Left renal cortex interstitium (tissue), 4 donors: ENCODE results near the gene SMARCD3. TPM values are rescaled to one million over a fixed set of nuclear protein-coding genes. Genes with fewer than 3 reads are reported as not detected.

Source experiments
- DNase-seq, 4 donors: peaks; one replicate each; pipeline ENCODE4 v3.0.0-alpha.2; 2013; ENCODE audit warnings: low read depth in 4 of 4, low spot score in 2 of 4, missing footprints in 1 of 4
- polyA plus RNA-seq, 4 donors: library from polyadenylated mRNA; unstranded; fragments of 120-200 nt; gene quantifications; one replicate each; pipeline ENCODE4 v1.2.1, GENCODE V29; 2013; ENCODE audit not compliant: insufficient read length in 4 of 4

The SMARCD3 gene
- polyA plus RNA-seq, 4 donors: 60.5 to 90.4 (median 76.0) TPM

GRCh38 chr7:151273651-151274390 lies 25.3 kb upstream of the SMARCD3 start:
- DNase-seq: no peak

- no peak for DNase-seq
Measured at GRCh38 chr7:151272877-151273276, 24.4 kb upstream of the SMARCD3 start.

- no peak for DNase-seq
Measured at GRCh38 chr7:151272405-151272804, 23.9 kb upstream of the SMARCD3 start.

- no peak for DNase-seq
Measured at GRCh38 chr7:151271699-151272355, 23.3 kb upstream of the SMARCD3 start.

- DNase-seq: no peak
Measured at GRCh38 chr7:151269511-151269910, 21.0 kb upstream of the SMARCD3 start.

DNA sequence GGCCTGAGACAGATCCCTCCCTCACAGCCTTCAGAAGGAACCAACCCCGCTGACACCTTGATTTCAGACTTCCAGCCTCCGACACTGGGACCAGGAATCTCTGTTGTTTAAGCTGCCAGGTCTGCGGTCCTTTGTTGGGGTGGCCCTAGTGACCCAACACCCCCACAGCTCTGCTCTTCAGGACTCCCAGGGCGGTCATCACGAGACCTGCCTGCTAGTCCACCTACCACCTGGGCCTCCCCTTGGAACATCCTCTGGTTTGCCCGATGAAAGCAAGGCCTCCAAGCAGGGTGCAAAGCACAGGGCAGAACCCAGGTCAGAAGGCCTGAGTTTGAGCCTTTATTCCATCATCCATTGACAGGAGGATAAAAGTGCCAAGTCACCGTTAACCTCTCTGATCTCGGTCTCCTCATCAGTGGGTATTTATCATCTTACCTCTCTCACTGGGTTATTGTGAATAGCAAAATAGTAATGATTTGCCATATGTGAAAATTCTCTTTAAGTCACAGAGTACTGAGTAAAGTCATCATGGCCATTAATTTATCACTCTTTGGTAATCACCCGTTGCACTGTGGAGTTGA lies 16.9 kb upstream of the SMARCD3 start:
- DNase-seq: no peak

DNA sequence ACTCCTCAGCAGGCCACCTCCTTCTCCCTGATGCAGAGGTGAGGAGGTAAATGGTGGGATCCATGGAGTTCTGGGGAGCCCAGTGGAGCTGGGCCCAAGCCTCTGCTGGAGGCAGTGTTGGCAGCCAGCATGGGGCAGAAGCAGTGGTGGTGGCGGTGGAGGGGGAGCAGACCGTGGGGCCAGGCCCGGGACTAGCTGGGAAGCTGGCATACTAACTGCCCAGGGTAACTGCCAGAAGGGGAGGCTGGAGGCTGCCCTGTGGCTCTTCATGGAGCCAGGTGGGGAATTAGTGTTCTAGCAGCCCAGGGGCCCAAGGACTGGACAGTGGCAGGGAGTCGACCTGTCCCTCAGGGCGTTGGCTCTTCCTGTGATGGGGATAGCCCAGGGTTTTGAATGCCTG lies 16.1 kb upstream of the SMARCD3 start:
- DNase-seq: no peak

- no peak for DNase-seq
Measured at GRCh38 chr7:151261529-151261928, 13.0 kb upstream of the SMARCD3 start.

GRCh38 chr7:151260883-151261282 lies 12.4 kb upstream of the SMARCD3 start:
- no peak for DNase-seq

DNA sequence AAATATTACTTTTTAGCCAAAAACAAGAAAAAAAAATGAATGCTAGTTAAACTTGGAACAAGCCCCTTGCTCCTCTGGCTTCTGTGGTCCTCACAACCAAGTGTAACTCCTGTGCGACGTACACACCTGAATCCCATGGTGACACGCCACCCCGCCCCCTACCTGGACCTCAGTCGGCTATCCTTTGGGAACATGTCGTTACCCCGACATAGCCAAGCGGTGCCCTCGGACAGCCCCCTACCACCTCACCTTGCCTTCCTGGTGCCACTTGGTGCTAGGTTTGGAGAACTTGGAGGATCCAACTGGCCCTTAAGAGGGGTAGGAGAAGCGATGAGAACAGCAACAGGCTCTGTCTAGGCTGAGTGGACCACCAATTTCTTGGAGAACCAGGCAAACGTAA lies 12.0 kb upstream of the SMARCD3 start:
- DNase-seq: no peak

DNA sequence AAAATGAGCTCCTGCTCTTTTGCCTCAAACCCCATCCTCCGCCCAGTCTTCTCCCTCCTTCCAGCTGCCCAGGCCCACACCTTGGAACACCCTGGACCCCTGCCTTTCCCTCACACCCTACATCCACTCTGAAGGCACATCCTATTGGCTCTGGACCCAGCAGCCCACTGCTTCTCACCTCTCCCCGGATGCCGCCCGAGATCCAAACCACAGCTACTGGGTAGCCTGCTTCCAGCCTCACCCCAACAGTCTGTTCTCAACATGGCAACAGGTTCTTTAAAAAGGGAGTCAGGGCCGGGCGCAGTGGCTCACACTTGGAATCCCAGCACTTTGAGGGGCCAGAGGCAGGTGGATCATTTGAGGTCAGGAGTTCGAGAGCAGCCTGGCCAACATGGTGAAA lies 9.5 kb upstream of the SMARCD3 start:
- no peak for DNase-seq

GRCh38 chr7:151256410-151257045 lies 8.0 kb upstream of the SMARCD3 start:
- DNase-seq: no peak

DNA sequence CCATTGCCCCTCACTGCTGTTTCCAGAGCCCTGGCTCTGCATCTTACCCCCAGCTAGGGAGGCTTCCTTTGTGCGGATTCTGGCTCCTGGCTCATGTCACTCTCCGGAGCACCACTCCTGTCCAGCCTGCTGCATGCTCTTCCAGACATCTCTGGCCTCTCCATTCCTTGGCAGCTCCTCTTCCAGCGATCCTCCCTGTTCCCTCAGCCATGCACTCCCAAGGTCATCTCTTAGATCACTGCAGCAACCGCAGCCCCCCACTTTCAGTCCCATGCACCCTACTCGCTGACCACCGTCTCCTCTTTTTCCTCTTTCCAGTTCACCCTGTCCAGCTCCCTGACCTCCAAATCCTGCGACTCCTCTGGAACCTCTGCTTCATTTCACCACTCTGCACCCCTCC lies 6.9 kb upstream of the SMARCD3 start:
- no peak for DNase-seq

GRCh38 chr7:151254851-151255250 lies 6.4 kb upstream of the SMARCD3 start:
- DNase-seq: no peak

GRCh38 chr7:151254316-151254715 lies 5.8 kb upstream of the SMARCD3 start:
- DNase-seq: no peak

GRCh38 chr7:151252961-151253711 lies 4.6 kb upstream of the SMARCD3 start:
- no peak for DNase-seq

- DNase-seq: no peak
Measured at GRCh38 chr7:151252561-151252835, 4.0 kb upstream of the SMARCD3 start.

GRCh38 chr7:151251689-151252560 lies 3.4 kb upstream of the SMARCD3 start:
- DNase-seq: peak in 1 of 4 donors; percentile 65

GRCh38 chr7:151251328-151251688 lies 2.8 kb upstream of the SMARCD3 start:
- DNase-seq: no peak
